T-helper 17 cell (primary cell): ENCODE measurements around the gene SHQ1. TPM values are rescaled to one million over a fixed set of nuclear protein-coding genes. Genes with fewer than 3 reads are reported as not detected.

ENCODE experiments used
- ATAC-seq: fragments of 150-1000 bp; cut with Tn5 transposase; 2 replicates; pipeline ENCODE4 v1.10.0; 2021; ENCODE audit warnings: mild to moderate bottlenecking, moderate library complexity
- DNase-seq, 3 donors: peaks; one replicate each; pipeline versions ENCODE4 v3.0.0 to v3.0.0-alpha.2; 2020 to 2021
- H3K9me3 ChIP-seq: one replicate; pipeline ENCODE4 v1.7.0; 2013; ENCODE audit warnings: low read length, mild to moderate bottlenecking; ENCODE audit not compliant: control insufficient read depth, poor library complexity, severe bottlenecking
- H3K27ac Mint-ChIP-seq: one replicate; pipeline ENCODE4 v1.8.0; 2022; ENCODE audit warnings: mild to moderate bottlenecking, moderate library complexity, mixed read lengths
- H3K27me3 Mint-ChIP-seq: one replicate; pipeline ENCODE4 v1.8.0; 2022; ENCODE audit warnings: mixed read lengths
- H3K36me3 Mint-ChIP-seq: one replicate; pipeline ENCODE4 v1.8.0; 2022; ENCODE audit warnings: low read depth, mixed read lengths
- H3K4me1 Mint-ChIP-seq: one replicate; pipeline ENCODE4 v1.8.0; 2022; ENCODE audit warnings: mild to moderate bottlenecking, mixed read lengths
- H3K4me3 Mint-ChIP-seq: one replicate; pipeline ENCODE4 v1.8.0; 2022; ENCODE audit warnings: mild to moderate bottlenecking, moderate library complexity, mixed read lengths
- total RNA-seq, 4 donors: library from RNA in 2 of 4; stranded (reverse) in 2 of 4; gene quantifications; one replicate each; pipeline ENCODE4 v1.2.3 and lab custom pipeline; 2022 to 2026

Gene SHQ1
- total RNA-seq, 2 donors from 2014 or later, result 14.0 to 15.4 TPM

- Mint-ChIP-seq H3K27me3 (no peaks in the 10 kb centered on the region), H3K4me1 (peaks cover 14% of the 10 kb centered on the region), H3K36me3 (peaks cover 20% of the 10 kb centered on the region), H3K27ac (no peak overlapping the region), H3K4me3 (no peak overlapping the region)
- H3K9me3 ChIP-seq, result no peaks in the 10 kb centered on the region
- ATAC-seq (no peak), DNase-seq (no peak)
Observed at GRCh38 chr3:72836416-72836815, 11.8 kb downstream of the SHQ1 start.

DNA sequence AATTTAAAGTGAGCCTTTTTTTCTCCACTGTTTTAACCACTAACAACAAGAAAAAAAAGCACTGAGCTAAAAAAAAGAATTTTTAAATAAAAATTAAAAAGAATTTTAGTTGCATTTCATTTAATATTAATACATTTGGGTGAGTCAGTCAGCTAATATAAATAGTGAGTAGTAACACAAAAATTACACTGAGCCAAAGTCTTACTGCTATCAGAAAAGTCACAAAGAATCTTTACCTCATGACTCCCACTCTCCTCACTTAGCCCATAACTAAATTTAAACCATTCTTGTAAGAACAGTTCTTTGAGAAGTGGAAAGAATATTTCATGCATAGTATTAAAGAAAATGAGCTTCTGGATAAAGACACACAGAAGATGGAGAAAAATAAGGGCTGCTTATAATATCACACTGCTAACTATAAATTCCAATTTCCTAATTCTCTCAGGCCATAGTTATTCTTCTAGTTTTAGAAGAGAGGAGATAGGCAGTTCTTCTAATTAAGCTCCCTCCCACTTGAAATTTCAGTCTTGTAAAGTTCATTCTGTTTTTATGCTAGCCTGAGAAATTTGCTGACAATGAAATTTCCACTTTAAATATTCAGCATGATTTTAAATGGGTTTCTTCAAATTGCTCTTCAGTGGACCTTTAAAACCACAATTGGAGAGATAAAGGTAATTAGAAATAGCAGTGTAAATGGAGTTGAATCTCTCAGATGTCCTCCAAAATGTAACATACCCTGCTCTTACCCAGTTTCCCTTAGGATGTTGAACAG lies 17.6 kb downstream of the SHQ1 start:
- H3K36me3 Mint-ChIP-seq, result peaks cover 18% of the 10 kb centered on the region
- peaks cover 22% of the 10 kb centered on the region for H3K4me1 Mint-ChIP-seq
- no peak overlapping the region for H3K4me3 Mint-ChIP-seq
- DNase-seq, result no peak
- H3K27me3 Mint-ChIP-seq, result no peaks in the 10 kb centered on the region
- H3K27ac Mint-ChIP-seq, result no peak overlapping the region
- H3K9me3 ChIP-seq, result no peaks in the 10 kb centered on the region
- ATAC-seq, result no peak

- Mint-ChIP-seq H3K4me3 (no peak overlapping the region), H3K36me3 (peaks cover 15% of the 10 kb centered on the region), H3K27me3 (no peaks in the 10 kb centered on the region), H3K27ac (no peak overlapping the region), H3K4me1 (peaks cover 14% of the 10 kb centered on the region)
- ATAC-seq, result no peak
- no peak for DNase-seq
- no peaks in the 10 kb centered on the region for H3K9me3 ChIP-seq
Observed at GRCh38 chr3:72829701-72830100, 18.5 kb downstream of the SHQ1 start.

GRCh38 chr3:72821161-72821781 lies 27.0 kb downstream of the SHQ1 start:
- Mint-ChIP-seq H3K27ac (no peak overlapping the region), H3K4me1 (peaks cover 11% of the 10 kb centered on the region), H3K36me3 (peaks cover 6% of the 10 kb centered on the region), H3K4me3 (no peak overlapping the region), H3K27me3 (no peaks in the 10 kb centered on the region)
- ATAC-seq, result no peak
- DNase-seq, result no peak
- no peaks in the 10 kb centered on the region for H3K9me3 ChIP-seq

- no peaks in the 10 kb centered on the region for H3K9me3 ChIP-seq
- Mint-ChIP-seq H3K4me1 (peaks cover 10% of the 10 kb centered on the region), H3K36me3 (peaks cover 6% of the 10 kb centered on the region), H3K27me3 (no peaks in the 10 kb centered on the region), H3K4me3 (no peak overlapping the region), H3K27ac (no peak overlapping the region)
- DNase-seq (no peak), ATAC-seq (no peak)
Observed at GRCh38 chr3:72820415-72820814, 27.8 kb downstream of the SHQ1 start.

- H3K9me3 ChIP-seq, result no peaks in the 10 kb centered on the region
- ATAC-seq, result no peak
- Mint-ChIP-seq H3K4me3 (no peak overlapping the region), H3K4me1 (peaks cover 10% of the 10 kb centered on the region), H3K36me3 (peaks cover 9% of the 10 kb centered on the region), H3K27ac (no peak overlapping the region), H3K27me3 (no peaks in the 10 kb centered on the region)
- DNase-seq, result no peak
Observed at GRCh38 chr3:72818905-72819304, 29.3 kb downstream of the SHQ1 start.

GRCh38 chr3:72818092-72818773 lies 30.0 kb downstream of the SHQ1 start:
- no peak for ATAC-seq
- DNase-seq, result no peak
- no peaks in the 10 kb centered on the region for H3K27me3 Mint-ChIP-seq
- H3K27ac Mint-ChIP-seq, result no peak overlapping the region
- no peaks in the 10 kb centered on the region for H3K9me3 ChIP-seq
- H3K4me1 Mint-ChIP-seq, result peaks cover 10% of the 10 kb centered on the region
- no peak overlapping the region for H3K4me3 Mint-ChIP-seq
- peaks cover 9% of the 10 kb centered on the region for H3K36me3 Mint-ChIP-seq

DNA sequence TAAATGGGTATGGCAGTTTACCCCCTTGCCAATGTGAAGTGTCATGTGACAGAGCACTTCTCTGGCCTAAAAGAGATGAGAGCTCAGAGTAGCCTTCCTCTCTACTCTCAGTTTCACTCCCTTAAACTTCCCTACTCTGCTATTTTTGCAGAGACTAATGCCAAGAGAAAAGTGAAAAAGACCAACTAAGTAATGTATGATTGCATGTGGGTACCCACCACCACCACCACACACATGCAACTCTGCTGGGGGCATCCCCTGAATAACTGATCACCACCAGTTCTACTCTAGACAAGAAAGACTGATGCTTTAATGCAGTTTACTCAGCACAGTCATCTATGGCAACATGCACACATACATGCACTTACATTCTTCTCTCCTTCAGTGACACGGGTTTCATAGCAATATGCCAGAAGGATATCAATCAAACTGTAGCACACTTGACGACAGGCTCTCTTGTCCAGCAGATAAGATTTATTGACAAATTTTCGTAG lies 31.3 kb downstream of the SHQ1 start:
- ATAC-seq (no peak), DNase-seq (no peak)
- Mint-ChIP-seq H3K36me3 (peaks cover 11% of the 10 kb centered on the region), H3K4me3 (no peak overlapping the region), H3K27ac (no peak overlapping the region), H3K4me1 (peaks cover 10% of the 10 kb centered on the region), H3K27me3 (no peaks in the 10 kb centered on the region)
- H3K9me3 ChIP-seq, result no peaks in the 10 kb centered on the region

DNA sequence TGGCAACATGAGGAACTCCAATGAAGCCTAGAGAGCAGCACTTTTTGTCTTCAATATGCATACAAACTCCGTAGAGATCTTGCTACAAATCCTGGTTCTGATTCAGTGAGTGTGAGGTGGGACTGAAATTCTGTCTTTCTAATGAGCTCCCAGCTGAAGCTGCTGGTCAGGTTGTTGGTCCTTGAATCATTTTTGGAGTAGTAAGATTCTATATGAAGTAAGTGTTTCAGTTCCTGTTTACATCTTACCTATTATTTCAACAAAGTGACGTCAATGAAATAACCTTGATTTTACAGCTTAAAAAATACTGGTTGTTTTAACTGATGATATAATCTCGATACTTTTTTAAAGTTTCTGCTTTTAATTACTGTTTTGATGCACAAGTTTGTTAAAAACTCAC lies 33.9 kb downstream of the SHQ1 start:
- Mint-ChIP-seq H3K4me3 (no peak overlapping the region), H3K27me3 (no peaks in the 10 kb centered on the region), H3K4me1 (peaks cover 8% of the 10 kb centered on the region), H3K27ac (no peak overlapping the region), H3K36me3 (peaks cover 11% of the 10 kb centered on the region)
- H3K9me3 ChIP-seq, result no peaks in the 10 kb centered on the region
- DNase-seq (no peak), ATAC-seq (no peak)

GRCh38 chr3:72812201-72812600 lies 36.0 kb downstream of the SHQ1 start:
- Mint-ChIP-seq H3K27ac (no peak overlapping the region), H3K4me1 (peaks cover 3% of the 10 kb centered on the region), H3K27me3 (no peaks in the 10 kb centered on the region), H3K36me3 (peaks cover 9% of the 10 kb centered on the region), H3K4me3 (no peak overlapping the region)
- no peak for DNase-seq
- ATAC-seq, result no peak
- no peaks in the 10 kb centered on the region for H3K9me3 ChIP-seq

DNA sequence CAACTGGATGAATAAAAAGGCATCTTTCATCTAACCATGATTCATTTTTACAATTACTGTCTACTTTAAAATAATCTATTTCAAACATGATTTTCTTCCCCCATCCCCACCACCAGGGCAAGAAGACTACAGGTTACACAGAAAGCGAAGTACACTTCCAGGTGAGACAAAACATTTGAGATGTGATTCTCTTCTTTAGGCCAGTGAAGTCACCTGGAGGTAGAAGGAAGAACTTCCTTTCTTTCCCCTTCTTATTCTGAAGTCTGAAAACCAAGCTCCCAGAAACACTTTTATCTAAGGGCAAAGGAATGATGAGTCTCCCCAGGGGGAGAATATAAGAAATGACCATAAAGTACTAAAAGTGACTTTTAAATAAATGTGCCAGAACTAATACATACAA lies 36.7 kb downstream of the SHQ1 start:
- H3K27ac Mint-ChIP-seq, result no peak overlapping the region
- H3K9me3 ChIP-seq, result no peaks in the 10 kb centered on the region
- DNase-seq, result no peak
- no peak for ATAC-seq
- H3K4me3 Mint-ChIP-seq, result no peak overlapping the region
- no peaks in the 10 kb centered on the region for H3K4me1 Mint-ChIP-seq
- H3K27me3 Mint-ChIP-seq, result no peaks in the 10 kb centered on the region
- H3K36me3 Mint-ChIP-seq, result peaks cover 5% of the 10 kb centered on the region

DNA sequence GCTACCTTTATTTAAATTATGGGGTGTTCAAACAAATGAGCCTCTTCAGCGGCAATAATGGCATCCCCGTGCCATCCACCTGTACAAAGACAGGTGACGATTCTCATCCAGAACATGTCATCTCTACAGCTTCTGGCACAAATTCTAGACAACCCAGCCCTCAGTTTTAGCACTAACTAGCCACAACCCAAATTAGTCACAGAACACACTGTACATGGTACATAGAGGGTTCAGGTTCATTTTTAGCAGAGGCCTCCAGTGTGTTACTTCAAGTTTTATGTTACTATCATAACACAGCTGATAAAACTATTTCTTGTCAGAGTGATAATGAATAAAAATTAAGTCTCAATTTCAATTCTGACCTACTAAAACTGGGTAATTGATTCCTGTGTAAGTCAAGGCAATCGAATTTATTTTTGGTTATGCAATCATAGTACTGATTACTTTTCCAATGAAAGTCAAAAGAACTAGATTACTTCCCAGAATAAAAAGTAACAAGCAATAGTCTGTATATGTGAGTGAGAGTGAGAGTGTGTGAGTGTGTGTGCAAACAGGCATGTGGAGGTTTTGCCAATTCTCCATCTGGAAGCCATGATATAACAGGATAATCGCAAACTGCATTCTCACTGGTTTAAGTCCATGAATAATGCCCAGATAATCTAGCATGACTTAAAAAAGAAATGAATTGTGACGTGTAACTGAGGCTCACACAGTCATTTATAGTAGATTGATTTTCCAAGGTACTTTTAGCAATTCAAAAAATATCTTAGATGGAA lies 37.4 kb downstream of the SHQ1 start:
- H3K36me3 Mint-ChIP-seq, result peaks cover 5% of the 10 kb centered on the region
- H3K4me3 Mint-ChIP-seq, result no peak overlapping the region
- no peak overlapping the region for H3K27ac Mint-ChIP-seq
- no peaks in the 10 kb centered on the region for H3K4me1 Mint-ChIP-seq
- DNase-seq, result no peak
- ATAC-seq, result no peak
- H3K27me3 Mint-ChIP-seq, result no peaks in the 10 kb centered on the region
- no peaks in the 10 kb centered on the region for H3K9me3 ChIP-seq

DNA sequence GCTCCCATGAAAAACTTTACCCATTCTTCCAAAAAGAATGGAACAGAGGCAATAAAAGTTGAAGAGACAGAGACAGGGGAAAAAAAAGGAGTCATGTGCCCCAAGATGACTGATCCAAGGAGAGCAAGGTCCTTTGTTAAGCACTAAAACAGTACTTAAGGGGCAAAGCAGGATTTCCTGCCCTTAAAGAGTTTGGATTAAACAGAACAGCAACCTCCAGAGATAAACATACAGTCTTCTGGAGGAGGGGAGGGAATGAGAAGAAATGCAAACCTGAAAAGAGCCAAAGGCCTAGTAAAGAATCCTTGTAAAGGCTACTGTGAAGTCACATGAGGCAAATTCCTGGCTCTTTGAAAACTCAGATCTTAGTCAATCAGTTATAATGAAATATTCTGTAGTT lies 38.2 kb downstream of the SHQ1 start:
- Mint-ChIP-seq H3K27me3 (no peaks in the 10 kb centered on the region), H3K27ac (peak overlapping the region; percentile 67), H3K4me3 (no peak overlapping the region), H3K4me1 (no peaks in the 10 kb centered on the region), H3K36me3 (peaks cover 5% of the 10 kb centered on the region)
- H3K9me3 ChIP-seq, result no peaks in the 10 kb centered on the region
- no peak for DNase-seq
- ATAC-seq, result no peak
